HepG2 (cell line): ENCODE data around the gene TARM1. TPM values are rescaled to one million over a fixed set of nuclear protein-coding genes. Genes with fewer than 3 reads are reported as not detected.

Source experiments
- HOXA3 ChIP-seq: sonication (generic); formaldehyde crosslinking; IDR thresholded peaks from 2 replicates; pipeline ENCODE4 v1.5.0; 2020; ENCODE audit warnings: missing genetic modification reagents
- KDM5B ChIP-seq: sonication (generic); formaldehyde crosslinking; IDR thresholded peaks from 2 replicates; pipeline ENCODE4 v1.4.0; 2020; ENCODE audit warnings: missing genetic modification reagents, mild to moderate bottlenecking, borderline replicate concordance
- LBX2 ChIP-seq: sonication (generic); formaldehyde crosslinking; IDR thresholded peaks from 2 replicates; pipeline ENCODE4 v1.5.0; 2020; ENCODE audit warnings: missing genetic modification reagents, mild to moderate bottlenecking, borderline replicate concordance
- MEIS2 ChIP-seq: sonication (generic); formaldehyde crosslinking; IDR thresholded peaks from 2 replicates; pipeline ENCODE4 v1.9.0; 2021; ENCODE audit warnings: mild to moderate bottlenecking, missing genetic modification reagents
- TFAP4 ChIP-seq: sonication (generic); IDR thresholded peaks from 2 replicates; pipeline ENCODE4 v1.6.1; 2016; ENCODE audit warnings: low read depth, borderline replicate concordance
- TMF1 ChIP-seq: sonication (generic); formaldehyde crosslinking; IDR thresholded peaks from 2 replicates; pipeline ENCODE4 v1.8.1; 2022; ENCODE audit warnings: low read depth, missing genetic modification reagents
- ZBTB7A ChIP-seq: sonication (generic); formaldehyde crosslinking; IDR thresholded peaks from 2 replicates; pipeline ENCODE4 v1.8.0; 2022; ENCODE audit warnings: mild to moderate bottlenecking, missing genetic modification reagents
- ZFYVE20 ChIP-seq: sonication (generic); formaldehyde crosslinking; IDR thresholded peaks from 2 replicates; pipeline ENCODE4 v1.8.0; 2023; ENCODE audit warnings: low read depth, mild to moderate bottlenecking, moderate library complexity, missing genetic modification reagents, borderline replicate concordance
- ZNF142 ChIP-seq: sonication (generic); formaldehyde crosslinking; IDR thresholded peaks from 2 replicates; pipeline ENCODE4 v1.4.0; 2020; ENCODE audit warnings: missing genetic modification reagents
- ZNF253 ChIP-seq: sonication (generic); formaldehyde crosslinking; IDR thresholded peaks from 2 replicates; pipeline ENCODE4 v1.8.0; 2022; ENCODE audit warnings: mild to moderate bottlenecking, missing genetic modification reagents, borderline replicate concordance
- ZNF362 ChIP-seq: sonication (generic); formaldehyde crosslinking; IDR thresholded peaks from 2 replicates; pipeline ENCODE4 v1.4.0; 2020; ENCODE audit warnings: missing genetic modification reagents, mild to moderate bottlenecking, borderline replicate concordance
- ZNF430 ChIP-seq: sonication (generic); formaldehyde crosslinking; IDR thresholded peaks from 2 replicates; pipeline ENCODE4 v1.9.0; 2021; ENCODE audit warnings: mild to moderate bottlenecking, missing genetic modification reagents
- ZNF616 ChIP-seq: sonication (generic); formaldehyde crosslinking; IDR thresholded peaks from 2 replicates; pipeline ENCODE4 v1.5.0; 2020; ENCODE audit warnings: low read depth, mild to moderate bottlenecking, missing genetic modification reagents
- ZNF678 ChIP-seq: sonication (generic); formaldehyde crosslinking; IDR thresholded peaks from 2 replicates; pipeline ENCODE4 v1.4.0; 2020; ENCODE audit warnings: mild to moderate bottlenecking, missing genetic modification reagents
- ZNF790 ChIP-seq: sonication (generic); formaldehyde crosslinking; IDR thresholded peaks from 2 replicates; pipeline ENCODE4 v1.8.0; 2022; ENCODE audit warnings: missing genetic modification reagents, mild to moderate bottlenecking, borderline replicate concordance
- ZSCAN9 ChIP-seq: IDR thresholded peaks from 2 replicates; pipeline ENCODE4 v1.6.1; 2016; ENCODE audit warnings: borderline replicate concordance
- polyA plus RNA-seq, 8 experiments: library from polyadenylated mRNA; depleted of rRNA in 3 of 8; stranded (reverse) in 7 of 8; unstranded in 1 of 8; fragments of >200 nt; fragmentation: Illumina TruSeq in 4 of 8; extraction: Trizol in 4 of 8; gene quantifications; 2 replicates each; pipeline versions ENCODE4 v1.2.1 to v1.2.3, GENCODE V29; 2011 to 2016; ENCODE audit warnings: low read depth in 4 of 8, missing spikeins in 1 of 8, mixed read lengths in 1 of 8; ENCODE audit not compliant: insufficient read depth in 1 of 8
- total RNA-seq, 5 experiments: library from RNA; depleted of rRNA; stranded (reverse); fragments of >200 nt; fragmentation: Illumina TruSeq; extraction: Trizol; gene quantifications; 2 replicates each; pipeline ENCODE4 v1.2.3, GENCODE V29; 2016; ENCODE audit warnings: low read depth in 1 of 5

The TARM1 gene
- total and polyA plus RNA-seq, 2 of the 13 experiments (the other 11 are each of a cell fraction or from before 2014, with no cell fraction given) = not detected

GRCh38 chr19:54095859-54096616 is 14.9 kb upstream of the TARM1 start (continued):
- TF ChIP-seq ZFYVE20 (CRISPR knock-in tag) (peak; percentile 85; the same call in 1 of the 2 replicates), ZNF678 (CRISPR knock-in tag) (peak; percentile 73; the same call in 1 of the 2 replicates), TMF1 (CRISPR knock-in tag) (peak; percentile 59; the same call in 1 of the 2 replicates), ZNF253 (peak; percentile 67; the same call in 1 of the 2 replicates), ZNF362 (CRISPR knock-in tag) (peak; percentile 29; the same call in 1 of the 2 replicates), MEIS2 (CRISPR knock-in tag) (peak; percentile 62; the same call in 1 of the 2 replicates), ZBTB7A (CRISPR knock-in tag) (peak; percentile 56; the same call in 1 of the 2 replicates), ZNF616 (CRISPR knock-in tag) (peak; percentile 71; the same call in 1 of the 2 replicates), KDM5B (peak; percentile 66), TFAP4 (0 out of 2 replicates have a peak, but pooled peaks have one; percentile 13), LBX2 (CRISPR knock-in tag) (peak; percentile 62; the same call in 1 of the 2 replicates), ZNF430 (0 out of 2 replicates have a peak, but pooled peaks have one; percentile 54), ZNF790 (CRISPR knock-in tag) (peak; percentile 51; the same call in 1 of the 2 replicates), ZSCAN9 (CRISPR knock-in tag) (peak; percentile 22; the same call in 1 of the 2 replicates), ZNF142 (0 out of 2 replicates have a peak, but pooled peaks have one; percentile 78), HOXA3 (CRISPR knock-in tag) (peak; percentile 63)
